OCI-LY7 (cell line): ENCODE data around the gene COL15A1. TPM values are rescaled to one million over a fixed set of nuclear protein-coding genes. Genes with fewer than 3 reads are reported as not detected.

Source experiments
- BruUV-seq: library from RNA; stranded (reverse); fragments of 400-500 nt; replicated peaks from 2 replicates; lab custom pipeline; 2021; lab: Mats Ljungman, UMichigan
- CTCF ChIA-PET: fragments of 300-600 bp; sonication (Branson Sonifier 250); formaldehyde crosslinking; loops from one replicate; lab custom pipeline; 2022; ENCODE audit warnings: antibody characterized with exemption; ENCODE audit not compliant: unreplicated experiment; lab: Charles Lee
- POLR2A ChIA-PET: fragments of 300-600 bp; sonication (Branson Sonifier 250); formaldehyde crosslinking; loops from one replicate; lab custom pipeline; 2022; ENCODE audit warnings: antibody characterized with exemption; lab: Charles Lee
- DNase-seq: peaks from one replicate; pipeline ENCODE4 v3.0.0-alpha.2; 2015; ENCODE audit warnings: low spot score
- H2AFZ ChIP-seq: fragments of 200-600 bp; sonication (generic), shearing (Covaris generic); 2 replicates; pipeline ENCODE4 v1.6.1; 2014; ENCODE audit warnings: mild to moderate bottlenecking, antibody characterized with exemption, low read length, moderate library complexity
- H3K27ac ChIP-seq: fragments of 200-600 bp; sonication (generic); 2 replicates; pipeline ENCODE4 v1.5.1; 2014; ENCODE audit warnings: mixed run types, low read depth, mild to moderate bottlenecking, moderate library complexity, low read length, inconsistent platforms; ENCODE audit not compliant: poor library complexity, severe bottlenecking
- H3K36me3 ChIP-seq: fragments of 200-600 bp; sonication (generic); 2 replicates; pipeline ENCODE4 v1.6.1; 2014; ENCODE audit warnings: mild to moderate bottlenecking, antibody characterized with exemption, low read length, moderate library complexity, mixed read lengths; ENCODE audit not compliant: insufficient read depth
- H3K4me1 ChIP-seq: fragments of 200-600 bp; sonication (generic); 2 replicates; pipeline ENCODE4 v1.5.1; 2014; ENCODE audit warnings: mild to moderate bottlenecking, low read length; ENCODE audit not compliant: insufficient read depth, poor library complexity, severe bottlenecking
- H3K4me2 ChIP-seq: fragments of 200-600 bp; sonication (generic); 2 replicates; pipeline ENCODE4 v1.6.1; 2014; ENCODE audit warnings: mild to moderate bottlenecking, low read length
- H3K4me3 ChIP-seq: fragments of 200-600 bp; sonication (generic); 2 replicates; pipeline ENCODE4 v1.5.1; 2014; ENCODE audit warnings: mild to moderate bottlenecking, low read depth, low read length; ENCODE audit not compliant: poor library complexity, severe bottlenecking
- H3K79me2 ChIP-seq: fragments of 200-600 bp; sonication (generic); 2 replicates; pipeline ENCODE4 v1.6.1; 2016; ENCODE audit warnings: low read depth, mild to moderate bottlenecking, low read length, moderate library complexity, mixed read lengths; ENCODE audit not compliant: insufficient read depth
- H3K9me2 ChIP-seq: fragments of 200-600 bp; sonication (generic); 2 replicates; pipeline ENCODE4 v1.6.1; 2016; ENCODE audit warnings: mild to moderate bottlenecking, low read length, mixed read lengths; ENCODE audit not compliant: insufficient read depth
- H3K9me3 ChIP-seq: fragments of 200-600 bp; sonication (generic); 2 replicates; pipeline ENCODE4 v1.6.1; 2014; ENCODE audit warnings: mild to moderate bottlenecking, mixed run types, low read length, mixed read lengths
- H4K20me1 ChIP-seq: fragments of 200-600 bp; sonication (generic); 2 replicates; pipeline ENCODE4 v1.6.1; 2014; ENCODE audit warnings: mild to moderate bottlenecking, antibody characterized with exemption, low read length, moderate library complexity, mixed read lengths; ENCODE audit not compliant: insufficient read depth
- CTCF ChIP-seq: fragments of 200-600 bp; sonication (generic); conservative IDR thresholded peaks from 2 replicates; pipeline ENCODE4 v1.5.1; 2014; ENCODE audit warnings: mild to moderate bottlenecking, antibody characterized with exemption, low read length, moderate library complexity, mixed read lengths
- EZH2phosphoT487 ChIP-seq: fragments of 200-600 bp; sonication (generic); IDR thresholded peaks from 2 replicates; pipeline ENCODE4 v1.6.1; 2018; ENCODE audit warnings: low read depth, borderline replicate concordance, mild to moderate bottlenecking, mixed run types, antibody characterized with exemption, low read length, moderate library complexity, mixed read lengths
- intact Hi-C: fragments of 100-400 bp; cut with micrococcal nuclease; formaldehyde crosslinking; loops from one replicate; pipeline ENCODE4 v1.10.0; 2022; ENCODE audit not compliant: unreplicated experiment
- total RNA-seq, 2 experiments: library from RNA; depleted of rRNA in 1 of 2; stranded (reverse); fragments of >200 nt in 1 of 2; shearing (Covaris generic) in 1 of 2; gene quantifications; 2 replicates each; pipeline ENCODE4 v1.2.3, GENCODE V29; 2014 to 2022

Gene COL15A1
- total RNA-seq, 2 experiments from 2014 or later: not detected

GRCh38 chr9:98929895-98930341, 13.8 kb upstream of the COL15A1 start:
- no peak overlapping the region for H3K4me2 ChIP-seq
- no peaks in the 10 kb centered on the region for H3K9me2 ChIP-seq
- no peak overlapping the region for H2AFZ ChIP-seq
- no peak for TF ChIP-seq CTCF
- no peak for TF ChIP-seq EZH2phosphoT487
- no peaks in the 10 kb centered on the region for H3K36me3 ChIP-seq
- no peaks in the 10 kb centered on the region for H3K9me3 ChIP-seq
- H3K27ac ChIP-seq: no peak overlapping the region
- H3K4me1 ChIP-seq: no peaks in the 10 kb centered on the region
- H3K4me3 ChIP-seq: no peak overlapping the region
- no TSS peak for BruUV-seq
- H3K79me2 ChIP-seq: no peaks in the 10 kb centered on the region
- DNase-seq: no peak
- H4K20me1 ChIP-seq: no peaks in the 10 kb centered on the region
- ChIA-PET POLR2A (interaction anchor here (0.5 kb wide), 1 partner anchor 311 kb away, joined by 3 read pairs; no protein-coding TSS in a partner anchor), CTCF (no interaction called here)
- intact Hi-C loops: no loop called here

GRCh38 chr9:98930792-98931191, 12.9 kb upstream of the COL15A1 start:
- CTCF ChIA-PET: no interaction called here

More at GRCh38 chr9:98930792-98931191, 12.9 kb upstream of the COL15A1 start:
- POLR2A ChIA-PET: interaction anchor here (0.5 kb wide), 1 partner anchor 312 kb away, joined by 3 read pairs; no protein-coding TSS in a partner anchor
- Histone ChIP-seq H3K4me3 (no peak overlapping the region), H3K79me2 (no peaks in the 10 kb centered on the region), H4K20me1 (no peaks in the 10 kb centered on the region), H3K9me2 (no peaks in the 10 kb centered on the region), H2AFZ (no peak overlapping the region), H3K36me3 (no peaks in the 10 kb centered on the region), H3K27ac (no peak overlapping the region), H3K4me2 (no peak overlapping the region), H3K4me1 (no peaks in the 10 kb centered on the region), H3K9me3 (no peaks in the 10 kb centered on the region)
- TF ChIP-seq CTCF (no peak), EZH2phosphoT487 (no peak)
- intact Hi-C loops: no loop called here
- no TSS peak for BruUV-seq
- DNase-seq: no peak
